ENCODE measurements around the gene FREM1. TPM values are rescaled to one million over a fixed set of nuclear protein-coding genes. Genes with fewer than 3 reads are reported as not detected.

FREM1 gene
- total RNA-seq, 1 experiment from 2014 or later = 1.2 TPM

GRCh38 chr9:14750821-14751220 is 159.4 kb downstream of the FREM1 start:
- no peak for TF ChIP-seq CTCF (conservative IDR thresholded peaks at IDR 0.05; ENCODE audit: low read depth, low read length)
- TF ChIP-seq EZH2 (IDR thresholded peaks at IDR 0.05; ENCODE audit: low read length, unreplicated experiment) = no peak
- no peak for TF ChIP-seq EZH2phosphoT487 (IDR thresholded peaks at IDR 0.05; ENCODE audit: borderline replicate concordance, low read length)
- intact Hi-C loops (cut with micrococcal nuclease) = no loop called here
- H3K4me2 ChIP-seq (ENCODE audit: low read length) = no peak overlapping the region
- H3F3A ChIP-seq (ENCODE audit: low read length, unreplicated experiment) = no peaks in the 10 kb centered on the region
- no TSS peak for BruUV-seq (replicated peaks)
- H3K79me2 ChIP-seq (ENCODE audit: low read length) = no peaks in the 10 kb centered on the region
- no peak overlapping the region for H2AFZ ChIP-seq (ENCODE audit: low read length)
- no peak overlapping the region for H3K27ac ChIP-seq (ENCODE audit: low read length)
- H3K4me1 ChIP-seq (ENCODE audit: insufficient read depth, low read length) = peaks cover 6% of the 10 kb centered on the region; the same call in 1 of the 2 replicates
- H3K9ac ChIP-seq (ENCODE audit: low read length) = no peak overlapping the region
- ChIA-PET POLR2A (ENCODE audit: unreplicated experiment) (no interaction called here), CTCF (no interaction called here)
- DNase-seq = no peak
- no peak for ATAC-seq
- H3K4me3 ChIP-seq (ENCODE audit: low read length) = no peak overlapping the region
- no peaks in the 10 kb centered on the region for H4K20me1 ChIP-seq (ENCODE audit: low read length)
- H3K36me3 ChIP-seq (ENCODE audit: low read depth, low read length) = no peaks in the 10 kb centered on the region
- no peaks in the 10 kb centered on the region for H3K9me2 ChIP-seq (replicated peaks; ENCODE audit: low read length)
- no peaks in the 10 kb centered on the region for H3K9me3 ChIP-seq (ENCODE audit: low read length)
- H3K27me3 ChIP-seq (ENCODE audit: low read length) = no peaks in the 10 kb centered on the region

GRCh38 chr9:14749741-14750211 is 160.5 kb downstream of the FREM1 start:
- H3K27me3 ChIP-seq (ENCODE audit: low read length) = no peaks in the 10 kb centered on the region
- no peak overlapping the region for H3K27ac ChIP-seq (ENCODE audit: low read length)
- no peak for TF ChIP-seq CTCF (conservative IDR thresholded peaks at IDR 0.05; ENCODE audit: low read depth, low read length)
- no peak for TF ChIP-seq EZH2 (IDR thresholded peaks at IDR 0.05; ENCODE audit: low read length, unreplicated experiment)
- no peak for TF ChIP-seq EZH2phosphoT487 (IDR thresholded peaks at IDR 0.05; ENCODE audit: borderline replicate concordance, low read length)
- no peaks in the 10 kb centered on the region for H3K9me3 ChIP-seq (ENCODE audit: low read length)
- H3F3A ChIP-seq (ENCODE audit: low read length, unreplicated experiment) = no peaks in the 10 kb centered on the region
- no peak overlapping the region for H3K9ac ChIP-seq (ENCODE audit: low read length)
- ChIA-PET CTCF (no interaction called here), POLR2A (ENCODE audit: unreplicated experiment) (no interaction called here)
- DNase-seq (no peak), ATAC-seq (no peak)
- intact Hi-C loops (cut with micrococcal nuclease) = no loop called here
- H4K20me1 ChIP-seq (ENCODE audit: low read length) = no peaks in the 10 kb centered on the region
- no TSS peak for BruUV-seq (replicated peaks)
- H3K4me2 ChIP-seq (ENCODE audit: low read length) = no peak overlapping the region
- H3K79me2 ChIP-seq (ENCODE audit: low read length) = no peaks in the 10 kb centered on the region
- H3K4me3 ChIP-seq (ENCODE audit: low read length) = no peak overlapping the region
- no peaks in the 10 kb centered on the region for H3K36me3 ChIP-seq (ENCODE audit: low read depth, low read length)
- H2AFZ ChIP-seq (ENCODE audit: low read length) = no peak overlapping the region
- peaks cover 6% of the 10 kb centered on the region; the same call in 1 of the 2 replicates for H3K4me1 ChIP-seq (ENCODE audit: insufficient read depth, low read length)
- no peaks in the 10 kb centered on the region for H3K9me2 ChIP-seq (replicated peaks; ENCODE audit: low read length)

GRCh38 chr9:14748373-14748772 is 161.9 kb downstream of the FREM1 start:
- Histone ChIP-seq H3K27ac (ENCODE audit: low read length) (no peak overlapping the region), H3K79me2 (ENCODE audit: low read length) (no peaks in the 10 kb centered on the region), H3K36me3 (ENCODE audit: low read depth, low read length) (no peaks in the 10 kb centered on the region), H3K4me2 (ENCODE audit: low read length) (no peak overlapping the region), H3F3A (ENCODE audit: low read length, unreplicated experiment) (no peaks in the 10 kb centered on the region), H3K4me1 (ENCODE audit: insufficient read depth, low read length) (peaks cover 6% of the 10 kb centered on the region; the same call in 1 of the 2 replicates), H3K9ac (ENCODE audit: low read length) (no peak overlapping the region), H3K4me3 (ENCODE audit: low read length) (no peak overlapping the region), H4K20me1 (ENCODE audit: low read length) (no peaks in the 10 kb centered on the region), H3K9me2 (replicated peaks; ENCODE audit: low read length) (no peaks in the 10 kb centered on the region), H3K27me3 (ENCODE audit: low read length) (no peaks in the 10 kb centered on the region), H3K9me3 (ENCODE audit: low read length) (no peaks in the 10 kb centered on the region), H2AFZ (ENCODE audit: low read length) (no peak overlapping the region)
- DNase-seq (no peak), ATAC-seq (no peak)
- BruUV-seq (replicated peaks) = no TSS peak
- ChIA-PET POLR2A (ENCODE audit: unreplicated experiment) (no interaction called here), CTCF (no interaction called here)
- intact Hi-C loops (cut with micrococcal nuclease) = no loop called here
- TF ChIP-seq CTCF (conservative IDR thresholded peaks at IDR 0.05; ENCODE audit: low read depth, low read length) (no peak), EZH2phosphoT487 (IDR thresholded peaks at IDR 0.05; ENCODE audit: borderline replicate concordance, low read length) (no peak), EZH2 (IDR thresholded peaks at IDR 0.05; ENCODE audit: low read length, unreplicated experiment) (no peak)

All from PC-3 (cell line).